Measurements from ENCODE around the gene TCF20. TPM values are rescaled to one million over a fixed set of nuclear protein-coding genes. Genes with fewer than 3 reads are reported as not detected.

TCF20 gene
- total and polyA plus RNA-seq, 2 donors (not counting 1 experiment from before 2014, with no cell fraction given): 16.4 to 81.3 TPM

DNA sequence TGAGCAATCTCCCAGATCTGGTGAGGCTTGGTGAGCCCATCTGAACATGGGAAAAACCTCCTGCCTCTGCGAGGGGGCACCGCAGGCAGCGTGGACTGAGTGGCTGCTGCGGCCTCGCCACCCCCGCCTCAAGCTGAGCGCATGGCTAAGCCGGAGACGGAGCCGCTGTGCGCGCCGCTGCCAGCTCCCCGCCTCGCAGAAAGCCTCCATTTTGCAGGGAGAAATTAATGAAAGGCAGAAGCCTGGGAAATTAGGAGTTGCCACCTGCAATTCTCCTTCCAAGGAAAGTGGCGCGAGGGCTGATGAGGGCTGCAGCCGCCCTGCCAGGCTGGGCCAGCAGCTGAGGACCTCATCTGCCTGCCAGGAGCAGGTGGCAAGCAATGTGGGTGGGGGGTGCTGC is 35.6 kb upstream of the TCF20 start:
- Histone ChIP-seq H4K20me1 (ENCODE audit: control insufficient read depth, insufficient read depth, low read length, poor library complexity, severe bottlenecking) (no peaks in the 10 kb centered on the region), H3K4me2 (replicated peaks; ENCODE audit: low read depth, low read length, poor library complexity, severe bottlenecking) (no peak overlapping the region), H3K27ac (ENCODE audit: low read length in 2 of 2) (no peak overlapping the region), H3K36me3 (replicated peaks in 1 of 2; ENCODE audit: control extremely low read depth in 1 of 2, control insufficient read depth in 1 of 2, extremely low read depth in 1 of 2, insufficient read depth in 2 of 2, low read length in 1 of 2) (no peaks in the 10 kb centered on the region), H2AFZ (ENCODE audit: insufficient read depth, low read depth, low read length, poor library complexity, severe bottlenecking) (no peak overlapping the region), H3K4me1 (ENCODE audit: control insufficient read depth in 2 of 2, insufficient read depth in 2 of 2, low read length in 2 of 2) (peaks cover 7 to 14% of the 10 kb centered on the region in 2 donors), H3K9ac (ENCODE audit: low read length) (no peak overlapping the region), H3K9me3 (ENCODE audit: control extremely low read depth in 1 of 3, control insufficient read depth in 2 of 3, insufficient read depth in 1 of 3, low read length in 2 of 3) (peaks cover 0 to 2% (median 0%) of the 10 kb centered on the region in 3 donors), H3K79me2 (ENCODE audit: control insufficient read depth, insufficient read depth, low read length) (no peaks in the 10 kb centered on the region), H3K27me3 (replicated peaks in 1 of 4; ENCODE audit: control extremely low read depth in 1 of 4, control insufficient read depth in 3 of 4, insufficient read depth in 4 of 4, low read length in 3 of 4) (peaks cover 0 to 10% (median 2%) of the 10 kb centered on the region in 4 experiments), H3K4me3 (ENCODE audit: control extremely low read depth in 1 of 5, extremely low read depth in 1 of 5, insufficient read depth in 1 of 5, low read depth in 2 of 5, low read length in 4 of 5) (no peak overlapping the region)
- Mint-ChIP-seq H3K27ac (no peak overlapping the region), H3K27me3 (peaks cover 17% of the 10 kb centered on the region), H3K4me1 (peaks cover 4% of the 10 kb centered on the region), H3K9me3 (ENCODE audit: insufficient read depth) (no peaks in the 10 kb centered on the region), H3K4me3 (no peak overlapping the region)
- TF ChIP-seq CTCF (IDR thresholded peaks at IDR 0.05) (no peak), EZH2 (IDR thresholded peaks at IDR 0.05; ENCODE audit: borderline replicate concordance, insufficient read depth, low read depth, low read length, poor library complexity, severe bottlenecking) (no peak)
- POLR2A ChIA-PET: no interaction called here
- ATAC-seq (ENCODE audit: low read depth): no peak
- WGBS (ENCODE audit: insufficient coverage): 85% methylated on average over 18 of the region's 18 CpGs
- CTCF ChIA-PET: no interaction called here
- intact Hi-C loops (cut with micrococcal nuclease): no loop called here
- no peak for DNase-seq

GRCh38 chr22:42304324-42304790 is 33.9 kb upstream of the TCF20 start:
- POLR2A ChIA-PET: interaction anchor here (0.6 kb wide), 2 partner anchors 79 to 92 kb away, joined by 6 to 7 read pairs; no protein-coding TSS in a partner anchor
- H3K4me1 Mint-ChIP-seq: peaks cover 19% of the 10 kb centered on the region

More at GRCh38 chr22:42304324-42304790, 33.9 kb upstream of the TCF20 start:
- Histone ChIP-seq H2AFZ (ENCODE audit: insufficient read depth, low read depth, low read length, poor library complexity, severe bottlenecking) (no peak overlapping the region), H3K27me3 (replicated peaks in 1 of 4; ENCODE audit: control extremely low read depth in 1 of 4, control insufficient read depth in 3 of 4, insufficient read depth in 4 of 4, low read length in 3 of 4) (peaks cover 0 to 10% (median 2%) of the 10 kb centered on the region in 4 experiments), H4K20me1 (ENCODE audit: control insufficient read depth, insufficient read depth, low read length, poor library complexity, severe bottlenecking) (no peaks in the 10 kb centered on the region), H3K27ac (ENCODE audit: low read length in 2 of 2) (no peak overlapping the region), H3K9me3 (ENCODE audit: control extremely low read depth in 1 of 3, control insufficient read depth in 2 of 3, insufficient read depth in 1 of 3, low read length in 2 of 3) (peaks cover 0 to 2% (median 0%) of the 10 kb centered on the region in 3 donors), H3K4me2 (replicated peaks; ENCODE audit: low read depth, low read length, poor library complexity, severe bottlenecking) (no peak overlapping the region), H3K9ac (ENCODE audit: low read length) (no peak overlapping the region), H3K79me2 (ENCODE audit: control insufficient read depth, insufficient read depth, low read length) (no peaks in the 10 kb centered on the region), H3K4me3 (ENCODE audit: control extremely low read depth in 1 of 5, extremely low read depth in 1 of 5, insufficient read depth in 1 of 5, low read depth in 2 of 5, low read length in 4 of 5) (no peak overlapping the region), H3K36me3 (replicated peaks in 1 of 2; ENCODE audit: control extremely low read depth in 1 of 2, control insufficient read depth in 1 of 2, extremely low read depth in 1 of 2, insufficient read depth in 2 of 2, low read length in 1 of 2) (no peaks in the 10 kb centered on the region), H3K4me1 (ENCODE audit: control insufficient read depth in 2 of 2, insufficient read depth in 2 of 2, low read length in 2 of 2) (peaks cover 22 to 31% of the 10 kb centered on the region in 2 donors)
- DNase-seq (no peak), ATAC-seq (ENCODE audit: low read depth) (no peak)
- Mint-ChIP-seq H3K27ac (no peak overlapping the region), H3K4me3 (no peak overlapping the region), H3K9me3 (ENCODE audit: insufficient read depth) (no peaks in the 10 kb centered on the region), H3K27me3 (peaks cover 16% of the 10 kb centered on the region)
- TF ChIP-seq CTCF (IDR thresholded peaks at IDR 0.05) (no peak), EZH2 (IDR thresholded peaks at IDR 0.05; ENCODE audit: borderline replicate concordance, insufficient read depth, low read depth, low read length, poor library complexity, severe bottlenecking) (no peak)
- CTCF ChIA-PET: no interaction called here
- 54% methylated on average over 4 of the region's 8 CpGs for WGBS (ENCODE audit: insufficient coverage)
- intact Hi-C loops (cut with micrococcal nuclease): no loop called here

Measured in B cell (primary cell).